GM12878 (cell line): ENCODE measurements around the gene PAFAH2. TPM values are rescaled to one million over a fixed set of nuclear protein-coding genes. Genes with fewer than 3 reads are reported as not detected.

Source experiments
- ATAC-seq: fragments of 200-7000 bp; cut with Tn5 transposase; 3 replicates; pipeline ENCODE4 v1.9.1; 2020; ENCODE audit warnings: mild to moderate bottlenecking, moderate library complexity
- BruUV-seq: library from RNA; stranded (reverse); fragments of 400-500 nt; replicated peaks from 2 replicates; lab custom pipeline; 2021; lab: Mats Ljungman, UMichigan
- CTCF ChIA-PET: fragments of 300-600 bp; sonication (Branson Sonifier 250); formaldehyde crosslinking; extraction: SDS; loops from one replicate; lab custom pipeline; 2021; ENCODE audit warnings: inconsistent platforms; lab: Yijun Ruan, JAX
- POLR2A ChIA-PET: fragments of 350-600 bp; formaldehyde crosslinking; extraction: SDS; loops from one replicate; lab custom pipeline; 2021; ENCODE audit warnings: inconsistent platforms; lab: Charles Lee
- RAD21 ChIA-PET: fragments of 300-600 bp; sonication (Branson Sonifier 250); formaldehyde crosslinking; loops from one replicate; lab custom pipeline; 2023; ENCODE audit warnings: antibody characterized with exemption; ENCODE audit not compliant: unreplicated experiment; lab: Charles Lee
- SMC1A ChIA-PET: fragments of 300-600 bp; sonication (Branson Sonifier 250); formaldehyde crosslinking; loops from one replicate; lab custom pipeline; 2023; ENCODE audit not compliant: unreplicated experiment, uncharacterized antibody; lab: Charles Lee
- DNase-seq: peaks from one replicate; pipeline ENCODE4 v3.0.0-alpha.2; 2011; ENCODE audit warnings: low read depth, low spot score
- FAIRE-seq: peaks from 3 replicates; lab custom pipeline; 2011; peaks lifted over from hg19 to GRCh38; lab: Jason Lieb, UNC
- H2AFZ ChIP-seq: 2 replicates; pipeline ENCODE4 v1.6.0; 2011; ENCODE audit warnings: low read depth, low read length, control low read depth; ENCODE audit not compliant: control insufficient read depth
- H3K27ac ChIP-seq: 2 replicates; pipeline ENCODE4 v1.5.1; 2011; ENCODE audit warnings: control low read depth; ENCODE audit not compliant: control insufficient read depth, insufficient read depth
- H3K27me3 ChIP-seq, 2 experiments: replicated peaks in 1 of 2; 2 replicates each; pipeline versions ENCODE4 v1.6.0 to v1.6.1; 2011; ENCODE audit warnings: low read length in 1 of 2; ENCODE audit not compliant: control insufficient read depth in 2 of 2, insufficient read depth in 2 of 2
- H3K36me3 ChIP-seq, 2 experiments: 2 replicates each; pipeline ENCODE4 v1.5.1; 2011; ENCODE audit warnings: low read length in 1 of 2; ENCODE audit not compliant: control insufficient read depth in 2 of 2, insufficient read depth in 2 of 2
- H3K4me1 ChIP-seq: 2 replicates; pipeline ENCODE4 v1.6.1; 2011; ENCODE audit warnings: mild to moderate bottlenecking, low read length, moderate library complexity, mixed read lengths; ENCODE audit not compliant: control insufficient read depth, insufficient read depth
- H3K4me2 ChIP-seq: 2 replicates; pipeline ENCODE4 v1.6.0; 2011; ENCODE audit warnings: control low read depth; ENCODE audit not compliant: control insufficient read depth, insufficient read depth
- H3K4me3 ChIP-seq: fragments of 200-600 bp; sonication (generic); 2 replicates; pipeline ENCODE4 v1.5.1; 2016
- H3K79me2 ChIP-seq: 2 replicates; pipeline ENCODE4 v1.6.0; 2011; ENCODE audit warnings: low read length; ENCODE audit not compliant: control insufficient read depth, insufficient read depth
- H3K9ac ChIP-seq: 2 replicates; pipeline ENCODE4 v1.8.0; 2011; ENCODE audit warnings: low read length, control low read depth, mixed read lengths; ENCODE audit not compliant: control insufficient read depth, insufficient read depth
- H3K9me3 ChIP-seq: replicated peaks from 3 replicates; pipeline ENCODE4 v1.5.1; 2011; ENCODE audit warnings: mild to moderate bottlenecking, low read length; ENCODE audit not compliant: control insufficient read depth, insufficient read depth
- H4K20me1 ChIP-seq: 2 replicates; pipeline ENCODE4 v1.6.0; 2011; ENCODE audit not compliant: control insufficient read depth, insufficient read depth
- BCL3 ChIP-seq: IDR thresholded peaks from 2 replicates; pipeline ENCODE4 v1.6.1; 2011; ENCODE audit warnings: borderline replicate concordance, low read depth, mild to moderate bottlenecking, moderate library complexity, low read length; ENCODE audit not compliant: insufficient read depth, poor library complexity, severe bottlenecking
- BMI1 ChIP-seq: fragments of 450-650 bp; IDR thresholded peaks from 2 replicates; pipeline ENCODE4 v1.6.1; 2016; ENCODE audit warnings: mild to moderate bottlenecking, moderate library complexity, borderline replicate concordance
- CREB1 ChIP-seq: IDR thresholded peaks from 2 replicates; pipeline ENCODE4 v1.6.1; 2012; ENCODE audit warnings: low read depth, mild to moderate bottlenecking, inconsistent platforms
- E2F4 ChIP-seq: IDR thresholded peaks from 2 replicates; pipeline ENCODE4 v1.6.1; 2012; ENCODE audit warnings: low read depth, low read length, improper control_type of control experiment
- ESRRA ChIP-seq: IDR thresholded peaks from 2 replicates; pipeline ENCODE4 v1.6.1; 2012; ENCODE audit warnings: mild to moderate bottlenecking, low read length, improper control_type of control experiment
- MAX ChIP-seq: IDR thresholded peaks from 2 replicates; pipeline ENCODE4 v1.6.1; 2012; ENCODE audit warnings: low read depth, low read length, improper control_type of control experiment
- MYB ChIP-seq: fragments of 150-350 bp; IDR thresholded peaks from 2 replicates; pipeline ENCODE4 v1.6.1; 2014; ENCODE audit warnings: mild to moderate bottlenecking, low read depth, low read length, borderline replicate concordance
- PAX8 ChIP-seq: fragments of 450-650 bp; IDR thresholded peaks from 2 replicates; pipeline ENCODE4 v1.6.1; 2017; ENCODE audit warnings: mild to moderate bottlenecking, moderate library complexity
- RB1 ChIP-seq: fragments of 450-650 bp; formaldehyde crosslinking; IDR thresholded peaks from 2 replicates; pipeline ENCODE4 v1.6.1; 2017; ENCODE audit warnings: mild to moderate bottlenecking, borderline replicate concordance
- RBBP5 ChIP-seq: fragments of 200-600 bp; sonication (generic); conservative IDR thresholded peaks from 2 replicates; pipeline ENCODE4 v1.6.1; 2016
- WGBS: methylation state at CpG from one replicate; pipeline ENCODE4 v1.1.6; 2016; ENCODE audit warnings: low lambda C conversion rate; ENCODE audit not compliant: insufficient replicate concordance, insufficient coverage; ENCODE audit errors: missing lambda C conversion rate; 5-methylcytosine and 5-hydroxymethylcytosine counted together
- in situ Hi-C: fragments of 300-500 bp; cut with MboI; formaldehyde crosslinking; loops from 9 replicates; pipeline ENCODE4 v1.14.3; 2018; ENCODE audit warnings: mixed read lengths
- intact Hi-C: fragments of 100-400 bp; cut with micrococcal nuclease; formaldehyde crosslinking; loops from one replicate; pipeline ENCODE4 v1.14.2; 2022; ENCODE audit not compliant: unreplicated experiment
- polyA plus RNA-seq, 11 experiments: library from polyadenylated mRNA; depleted of rRNA in 4 of 11; unstranded in 6 of 11; stranded (reverse) in 5 of 11; fragments of >200 nt; fragmentation: Nextera tagmentation in 4 of 11; fragmentation: Illumina TruSeq in 1 of 11; extraction: Ambion mirVana in 4 of 11; extraction: Trizol in 1 of 11; gene quantifications; 1 replicate in 1 of 11; 2 replicates in 10 of 11; pipeline versions ENCODE4 v1.2.1 to v1.2.3, GENCODE V29; 2011 to 2016; ENCODE audit warnings: inconsistent platforms in 2 of 11, missing spikeins in 2 of 11, low read depth in 1 of 11
- total RNA-seq, 4 experiments: library from RNA; depleted of rRNA in 3 of 4; stranded (reverse); fragments of >200 nt in 3 of 4; fragmentation: Illumina TruSeq in 1 of 4; extraction: Trizol in 1 of 4; gene quantifications; 2 replicates each; pipeline versions ENCODE4 v1.2.1 to v1.2.3, GENCODE V29; 2013 to 2021

Gene PAFAH2
- total and polyA plus RNA-seq, 10 of the 15 experiments (the other 5 are each of a cell fraction or from before 2014, with no cell fraction given): 3.0 to 9.5 (median 6.5) TPM

DNA sequence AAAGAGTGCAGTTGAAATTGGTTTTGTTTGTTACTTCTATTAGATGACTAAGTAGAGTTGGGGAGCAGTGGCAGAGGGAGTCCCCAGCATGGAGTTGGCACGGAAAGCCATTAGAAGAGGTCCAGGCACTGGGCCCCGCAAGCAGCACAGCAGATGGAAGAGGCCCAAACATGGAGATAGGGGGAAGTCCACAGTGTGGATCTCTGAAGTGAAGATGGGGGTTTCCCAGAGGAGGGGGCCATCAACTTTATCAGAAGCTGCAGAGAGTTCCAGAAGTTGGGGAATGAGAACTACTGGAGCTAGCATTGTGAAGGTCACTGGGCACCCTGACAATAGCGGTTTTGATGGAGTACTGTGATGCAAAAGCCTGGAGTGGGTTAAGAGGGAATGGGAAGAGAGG is 30.6 kb downstream of the PAFAH2 start:
- 98% methylated on average over 3 of the region's 3 CpGs for WGBS
- SMC1A ChIA-PET: no interaction called here
- Histone ChIP-seq H2AFZ (no peak overlapping the region), H3K27ac (no peak overlapping the region), H3K4me3 (no peak overlapping the region), H3K9me3 (no peaks in the 10 kb centered on the region), H4K20me1 (no peaks in the 10 kb centered on the region), H3K36me3 (peaks cover 0 to 8% of the 10 kb centered on the region in 2 experiments; a peak in 2 of 4 replicates), H3K27me3 (no peaks in the 10 kb centered on the region), H3K4me2 (no peak overlapping the region), H3K79me2 (no peaks in the 10 kb centered on the region), H3K4me1 (peaks cover 13% of the 10 kb centered on the region), H3K9ac (no peak overlapping the region)
- intact Hi-C loops (no loop called here), in situ Hi-C loops (no loop called here)
- ATAC-seq (no peak), FAIRE-seq (no peak), DNase-seq (no peak)
- RAD21 ChIA-PET: interaction anchor here (1.2 kb wide), 1 partner anchor 22 kb away, joined by 3 read pairs; no protein-coding TSS in a partner anchor
- no TSS peak for BruUV-seq
- POLR2A ChIA-PET: interaction anchor here (0.6 kb wide), 1 partner anchor 581 kb away, joined by 4 read pairs; no protein-coding TSS in a partner anchor
- CTCF ChIA-PET: interaction anchor here (1.0 to 1.3 kb wide), 2 partner anchors 30 to 71 kb away, joined by 3 to 4 read pairs; partner anchors contain the start of gene PAFAH2
- TF ChIP-seq MAX: no peak
- TF ChIP-seq RBBP5: no peak
- no peak for TF ChIP-seq PAX8
- TF ChIP-seq RB1: no peak
- no peak for TF ChIP-seq ESRRA
- TF ChIP-seq E2F4: no peak
- no peak for TF ChIP-seq BMI1
- TF ChIP-seq CREB1: no peak
- TF ChIP-seq BCL3: no peak
- no peak for TF ChIP-seq MYB
